ENCODE measurements around the gene NCR1. TPM values are rescaled to one million over a fixed set of nuclear protein-coding genes. Genes with fewer than 3 reads are reported as not detected.
"Not testable (repeated sequence)": the region's sequence is repeated elsewhere in the genome, so short reads cannot be mapped to it uniquely, and the experiment has no call there.

Gene NCR1
- total RNA-seq, 1 donor from 2014 or later, result 1.5 TPM

DNA sequence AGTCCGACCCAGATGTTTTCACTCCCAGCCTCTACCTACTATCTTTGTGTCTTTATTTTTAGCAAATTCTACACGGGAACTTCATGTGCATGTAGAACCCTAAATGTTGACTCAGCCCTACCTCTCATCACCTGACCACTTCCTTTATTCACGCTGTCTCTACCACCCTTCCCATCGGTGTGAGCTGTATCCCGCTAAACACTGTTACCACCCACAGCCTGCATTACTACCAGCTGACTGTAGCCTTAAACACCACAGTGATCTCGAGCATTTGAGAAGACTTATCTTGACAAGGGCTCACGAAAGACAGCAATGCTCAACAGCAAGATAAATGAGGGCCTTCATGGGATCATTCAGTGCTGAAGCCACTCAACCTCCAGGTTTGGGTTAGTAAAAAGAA lies 15.1 kb downstream of the NCR1 start:
- DNase-seq (no peak), ATAC-seq (no peak)
- Histone ChIP-seq H3K27ac (no peak overlapping the region), H3K4me1 (no peaks in the 10 kb centered on the region), H3K27me3 (no peaks in the 10 kb centered on the region), H3K36me3 (no peaks in the 10 kb centered on the region), H3K9me3 (no peaks in the 10 kb centered on the region), H3K4me3 (no peak overlapping the region)
- intact Hi-C loops (cut with DNase I), result no loop called here
- TF ChIP-seq, protein P1, sequence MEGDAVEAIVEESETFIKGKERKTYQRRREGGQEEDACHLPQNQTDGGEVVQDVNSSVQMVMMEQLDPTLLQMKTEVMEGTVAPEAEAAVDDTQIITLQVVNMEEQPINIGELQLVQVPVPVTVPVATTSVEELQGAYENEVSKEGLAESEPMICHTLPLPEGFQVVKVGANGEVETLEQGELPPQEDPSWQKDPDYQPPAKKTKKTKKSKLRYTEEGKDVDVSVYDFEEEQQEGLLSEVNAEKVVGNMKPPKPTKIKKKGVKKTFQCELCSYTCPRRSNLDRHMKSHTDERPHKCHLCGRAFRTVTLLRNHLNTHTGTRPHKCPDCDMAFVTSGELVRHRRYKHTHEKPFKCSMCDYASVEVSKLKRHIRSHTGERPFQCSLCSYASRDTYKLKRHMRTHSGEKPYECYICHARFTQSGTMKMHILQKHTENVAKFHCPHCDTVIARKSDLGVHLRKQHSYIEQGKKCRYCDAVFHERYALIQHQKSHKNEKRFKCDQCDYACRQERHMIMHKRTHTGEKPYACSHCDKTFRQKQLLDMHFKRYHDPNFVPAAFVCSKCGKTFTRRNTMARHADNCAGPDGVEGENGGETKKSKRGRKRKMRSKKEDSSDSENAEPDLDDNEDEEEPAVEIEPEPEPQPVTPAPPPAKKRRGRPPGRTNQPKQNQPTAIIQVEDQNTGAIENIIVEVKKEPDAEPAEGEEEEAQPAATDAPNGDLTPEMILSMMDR (IDR thresholded peaks at IDR 0.05), result no peak

DNA sequence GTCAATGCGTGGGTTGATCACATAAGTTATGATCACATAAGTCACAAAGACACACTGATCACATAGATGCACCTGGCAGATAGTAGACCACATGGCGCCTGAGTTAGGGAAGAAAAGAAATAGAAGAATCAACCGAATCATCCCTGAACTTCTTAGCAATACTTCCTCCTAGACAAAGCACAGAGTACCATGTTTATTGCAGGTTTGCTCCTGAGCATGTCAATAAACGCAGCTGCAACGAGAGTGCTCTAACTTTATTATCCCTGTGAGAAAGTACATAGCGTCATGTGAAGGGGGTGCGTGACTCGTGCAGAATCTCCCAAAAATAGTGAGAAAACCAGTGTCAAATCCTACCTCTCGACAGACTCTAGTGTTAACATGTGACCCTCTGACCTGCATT lies 17.3 kb downstream of the NCR1 start:
- DNase-seq, result no peak
- intact Hi-C loops (cut with DNase I), result no loop called here

DNA sequence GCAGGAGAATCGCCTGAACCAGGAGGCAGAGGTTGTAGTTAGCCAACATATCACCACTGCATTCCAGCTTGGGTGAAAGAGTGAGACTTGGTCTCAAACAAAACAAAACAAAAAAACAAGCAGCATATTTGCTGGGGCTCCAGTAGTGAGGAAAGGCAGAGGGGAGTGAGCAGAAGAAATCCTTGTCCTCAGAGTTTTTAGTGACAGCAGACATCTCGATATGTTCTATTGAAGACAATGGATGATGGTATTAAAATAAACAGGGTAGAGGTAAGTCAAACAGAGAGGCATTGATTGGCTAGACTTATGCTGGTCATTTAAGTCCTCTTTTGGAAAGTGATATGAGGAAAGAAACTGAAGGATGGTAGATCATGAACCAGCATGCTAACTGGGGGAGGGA lies 22.4 kb downstream of the NCR1 start:
- Histone ChIP-seq H3K27ac (no peak overlapping the region), H3K4me1 (no peaks in the 10 kb centered on the region), H3K9me3 (peaks cover 10% of the 10 kb centered on the region), H3K4me3 (no peak overlapping the region), H3K27me3 (no peaks in the 10 kb centered on the region), H3K36me3 (no peaks in the 10 kb centered on the region)
- ATAC-seq (no peak), DNase-seq (no peak)
- intact Hi-C loops (cut with DNase I), result no loop called here
- TF ChIP-seq, protein P1 (IDR thresholded peaks at IDR 0.05), result no peak

More for the DNA sequence above, 17.3 kb downstream of the NCR1 start:
- Histone ChIP-seq H3K9me3 (peaks cover 3% of the 10 kb centered on the region), H3K36me3 (no peaks in the 10 kb centered on the region), H3K27ac (no peak overlapping the region), H3K27me3 (no peaks in the 10 kb centered on the region), H3K4me1 (no peaks in the 10 kb centered on the region), H3K4me3 (no peak overlapping the region)
- ATAC-seq, result no peak
- TF ChIP-seq, protein P1 (IDR thresholded peaks at IDR 0.05), result no peak

DNA sequence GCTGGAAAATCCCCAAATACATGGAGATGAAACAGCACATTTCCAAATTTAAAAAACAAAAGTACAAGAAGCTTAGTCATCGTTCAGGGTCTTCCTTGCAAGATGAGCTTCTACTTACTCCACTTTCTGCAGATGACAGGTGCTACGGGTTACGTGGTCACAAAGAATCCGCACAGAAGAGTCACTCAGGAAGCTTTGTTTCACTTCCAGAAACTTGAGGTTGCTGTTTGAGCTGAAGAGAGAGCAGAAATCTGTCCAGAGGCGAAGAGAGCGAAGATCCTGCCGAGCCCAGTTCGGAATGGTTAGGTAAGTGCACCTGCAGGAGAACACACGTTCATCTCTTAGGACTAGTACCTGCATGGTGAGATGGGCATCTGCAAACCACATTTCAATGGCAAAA lies 32.0 kb downstream of the NCR1 start:
- no peak overlapping the region for H3K27ac ChIP-seq
- H3K4me1 ChIP-seq, result no peaks in the 10 kb centered on the region
- TF ChIP-seq, protein P1 (IDR thresholded peaks at IDR 0.05), result no peak
- intact Hi-C loops (cut with DNase I), result no loop called here
- ATAC-seq (no peak), DNase-seq (no peak)
- H3K4me3 ChIP-seq, result no peak overlapping the region
- H3K36me3 ChIP-seq, result no peaks in the 10 kb centered on the region
- no peaks in the 10 kb centered on the region for H3K9me3 ChIP-seq
- no peaks in the 10 kb centered on the region for H3K27me3 ChIP-seq

DNA sequence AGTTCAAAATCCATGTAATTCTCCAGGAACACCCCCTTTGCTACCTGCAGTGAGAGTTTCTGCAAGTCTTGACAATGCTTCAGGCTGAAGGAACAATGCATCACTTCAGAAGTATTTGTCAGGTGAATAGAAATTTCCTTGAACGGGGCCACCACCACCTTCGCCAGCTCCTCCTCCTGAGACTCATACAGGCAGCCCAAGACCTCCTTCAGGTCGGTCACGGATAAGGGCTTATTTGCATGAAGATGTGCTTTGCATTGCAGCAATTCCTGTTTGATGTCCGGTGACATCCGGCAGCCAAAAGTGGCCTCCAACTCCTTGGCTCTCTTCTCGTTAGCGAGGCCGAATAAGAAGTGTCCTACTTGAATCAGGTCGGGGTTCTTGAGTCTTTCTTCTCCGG lies 33.0 kb downstream of the NCR1 start:
- TF ChIP-seq, protein P1 (IDR thresholded peaks at IDR 0.05), result no peak
- no peak for DNase-seq
- H3K27ac ChIP-seq, result no peak overlapping the region
- no peaks in the 10 kb centered on the region for H3K27me3 ChIP-seq
- no peaks in the 10 kb centered on the region for H3K36me3 ChIP-seq
- intact Hi-C loops (cut with DNase I), result no loop called here
- no peak overlapping the region for H3K4me3 ChIP-seq
- H3K4me1 ChIP-seq, result no peaks in the 10 kb centered on the region
- H3K9me3 ChIP-seq, result no peaks in the 10 kb centered on the region
- ATAC-seq, result no peak

DNA sequence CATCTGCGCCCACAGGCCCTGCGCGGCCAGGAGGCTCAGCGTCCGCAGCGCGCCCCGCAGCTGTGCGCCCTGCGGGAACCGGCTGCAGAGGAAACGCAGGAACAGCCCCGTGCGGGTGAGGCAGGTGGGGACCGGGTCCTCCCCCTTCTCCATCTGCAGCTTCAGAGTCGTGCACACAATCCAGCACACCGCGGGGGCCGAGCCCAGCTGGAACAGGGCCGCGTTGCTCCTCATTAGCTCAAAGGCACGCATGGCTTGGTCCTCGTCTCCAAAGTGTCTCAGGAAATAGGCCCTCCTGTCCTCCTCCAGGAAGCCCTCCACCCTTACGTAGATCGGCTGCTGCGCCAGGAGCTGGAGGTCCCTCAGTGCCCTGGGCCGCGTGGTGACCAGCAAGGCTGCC lies 33.6 kb downstream of the NCR1 start:
- H3K4me3 ChIP-seq; DNase-seq; intact Hi-C loops (cut with DNase I); H3K27ac ChIP-seq; H3K4me1 ChIP-seq; H3K27me3 ChIP-seq; H3K36me3 ChIP-seq; ATAC-seq; H3K9me3 ChIP-seq: not testable (repeated sequence)

DNA sequence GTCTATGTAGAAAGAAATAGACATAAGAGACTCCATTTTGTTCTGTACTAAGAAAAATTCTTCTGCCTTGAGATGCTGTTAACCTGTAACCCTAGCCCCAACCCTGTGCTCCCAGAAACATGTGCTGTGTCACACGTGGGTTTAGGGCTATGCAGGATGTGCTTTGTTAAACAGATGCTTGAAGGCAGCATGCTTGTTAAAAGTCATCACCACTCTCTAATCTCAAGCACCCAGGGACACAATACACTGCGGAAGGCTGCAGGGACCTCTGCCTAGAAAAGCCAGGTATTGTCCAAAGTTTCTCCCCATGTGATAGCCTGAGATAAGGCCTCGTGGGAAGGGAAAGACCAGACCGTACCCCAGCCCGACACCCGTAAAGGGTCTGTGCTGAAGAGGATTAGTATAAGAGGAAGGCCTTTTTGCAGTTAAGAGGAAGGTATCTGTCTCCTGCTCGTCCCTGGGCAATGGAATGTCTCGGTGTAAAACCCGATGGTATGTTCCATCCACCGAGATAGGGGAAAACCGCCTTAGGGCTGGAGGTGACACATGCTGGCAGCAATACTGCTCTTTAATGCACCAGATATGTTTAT lies 37.9 kb downstream of the NCR1 start:
- H3K27me3 ChIP-seq; H3K27ac ChIP-seq; intact Hi-C loops (cut with DNase I); H3K4me1 ChIP-seq; DNase-seq; H3K36me3 ChIP-seq; ATAC-seq; H3K9me3 ChIP-seq; H3K4me3 ChIP-seq: not testable (repeated sequence)

All from upper lobe of right lung (tissue), 1 donor.